Testis (tissue), 3 donors: ENCODE measurements around the gene THADA. TPM values are rescaled to one million over a fixed set of nuclear protein-coding genes. Genes with fewer than 3 reads are reported as not detected.
A peak's percentile ranks its signal among the peaks of the same experiment; 100 is the strongest.

Experiments used
- DNase-seq: peaks from one replicate; pipeline ENCODE4 v3.0.0-alpha.2; 2019
- H3K27ac ChIP-seq, 2 donors: fragments of 200-600 bp; sonication (generic); one replicate each; pipeline ENCODE4 v1.5.1; 2019
- H3K27me3 ChIP-seq: fragments of 200-600 bp; sonication (generic); one replicate; pipeline ENCODE4 v1.5.1; 2019
- H3K36me3 ChIP-seq: fragments of 200-600 bp; sonication (generic); one replicate; pipeline ENCODE4 v1.5.1; 2017; ENCODE audit warnings: low read depth; ENCODE audit errors: missing control alignments
- H3K4me1 ChIP-seq: fragments of 200-600 bp; sonication (generic); one replicate; pipeline ENCODE4 v1.5.1; 2019
- H3K4me3 ChIP-seq, 2 donors: fragments of 200-600 bp; sonication (generic); one replicate each; pipeline ENCODE4 v1.5.1; 2017 to 2019
- H3K9me3 ChIP-seq: fragments of 200-600 bp; sonication (generic); one replicate; pipeline ENCODE4 v1.5.1; 2017
- POLR2A ChIP-seq: fragments of 450-650 bp; IDR thresholded peaks from one replicate; pipeline ENCODE4 v1.6.1; 2017; ENCODE audit warnings: antibody characterized with exemption, mild to moderate bottlenecking, moderate library complexity
- WGBS, 2 donors: methylation state at CpG; one replicate each; pipeline ENCODE4 v1.1.5; 2018; 5-methylcytosine and 5-hydroxymethylcytosine counted together
- intact Hi-C: fragments of 100-400 bp; cut with DNase I; formaldehyde crosslinking; loops from one replicate; pipeline ENCODE4 v1.15.1; 2023; ENCODE audit warnings: low total_unique reads
- polyA plus RNA-seq: library from polyadenylated mRNA; stranded (reverse); fragments of 350-450 nt; fragmentation: Illumina TruSeq; extraction: RNeasy Lipid Tissue Mini Kit (QIAGEN cat#74804); gene quantifications from one replicate; pipeline ENCODE4 v1.2.3, GENCODE V29; 2014; ENCODE audit warnings: low read depth, low replicate concordance; ENCODE audit not compliant: insufficient read depth
- total RNA-seq, 2 donors: library from RNA; depleted of rRNA; stranded (reverse); fragments of >200 nt; gene quantifications; one replicate each; pipeline ENCODE4 v1.2.3, GENCODE V29; 2016
- TF ChIP-seq, protein P1 (sequence below), 3 experiments: fragments of 450-650 bp in 2 of 3; fragments of 200-600 bp in 1 of 3; sonication (generic) in 1 of 3; IDR thresholded peaks; one replicate each; pipeline ENCODE4 v1.5.1; 2016 to 2019; ENCODE audit warnings: antibody characterized with exemption in 3 of 3, mild to moderate bottlenecking in 2 of 3, moderate library complexity in 1 of 3

Gene THADA
- total and polyA plus RNA-seq, 3 donors from 2014 or later, result 29.5 to 43.9 (median 39.5) TPM

DNA sequence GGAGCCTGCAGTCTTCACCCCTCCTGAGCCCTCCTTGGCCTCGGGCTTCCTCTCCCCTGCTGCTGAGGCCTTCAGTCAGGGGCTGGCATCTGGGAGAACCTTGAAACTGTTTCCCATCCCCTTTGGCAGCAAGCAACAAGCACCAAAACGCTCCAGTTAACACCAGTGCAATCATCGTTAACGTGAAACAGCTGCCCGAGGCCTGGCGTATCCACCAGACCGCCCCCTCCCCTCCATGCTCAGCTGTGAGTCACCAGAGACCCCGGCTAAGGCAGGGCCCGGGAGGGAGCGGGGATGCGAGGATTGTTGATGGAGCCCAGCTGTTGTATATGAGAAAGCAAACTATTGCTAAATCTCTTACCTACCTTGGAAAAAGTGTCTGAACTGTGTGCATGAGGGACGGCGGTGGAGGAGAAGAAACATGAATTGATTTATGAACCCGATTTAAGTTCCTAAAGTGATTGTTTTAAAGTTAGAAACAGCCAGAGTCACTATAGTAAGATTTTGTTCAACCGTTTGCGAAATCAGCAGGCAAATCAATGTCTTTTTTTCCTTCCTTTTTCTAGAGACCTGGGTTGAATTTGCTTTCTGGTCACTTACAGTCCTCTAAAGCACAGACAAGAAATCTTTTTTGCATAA lies 374.6 kb downstream of the THADA start:
- H3K4me1 ChIP-seq, result peaks cover 43% of the 10 kb centered on the region

DNA sequence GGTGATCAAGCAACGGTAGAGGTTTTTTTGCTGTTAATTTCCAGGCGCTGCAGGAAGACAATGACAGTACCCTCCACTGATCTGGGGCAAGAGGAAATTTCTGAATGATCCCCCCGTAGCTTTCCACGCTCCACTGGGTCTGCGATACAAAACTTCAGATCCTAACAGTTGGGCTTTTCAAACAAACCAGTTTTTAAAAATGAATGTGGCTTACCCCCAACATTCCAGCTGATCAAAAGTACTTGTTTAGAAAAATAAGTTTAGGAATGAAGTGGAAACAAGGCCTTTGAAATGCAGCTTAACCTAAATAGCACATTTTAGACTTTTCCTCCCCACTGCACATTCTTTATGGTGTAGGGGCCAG lies 375.1 kb downstream of the THADA start:
- H3K36me3 ChIP-seq, result no peaks in the 10 kb centered on the region
- H3K27ac ChIP-seq, result peak overlapping the region; percentile 92 to 100
- 24 to 32% methylated on average over 5 of the region's 5 CpGs for WGBS, 2 donors
- no peak for DNase-seq
- no peaks in the 10 kb centered on the region for H3K27me3 ChIP-seq
- no peaks in the 10 kb centered on the region for H3K9me3 ChIP-seq
- peak overlapping the region in 1 of 2 donors; percentile 84 for H3K4me3 ChIP-seq
- intact Hi-C loops, result loop anchor here (5.0 to 10.0 kb wide), 3 partner anchors 198 to 376 kb away; no protein-coding TSS in a partner anchor
- peaks cover 43% of the 10 kb centered on the region for H3K4me1 ChIP-seq
- TF ChIP-seq, protein P1, sequence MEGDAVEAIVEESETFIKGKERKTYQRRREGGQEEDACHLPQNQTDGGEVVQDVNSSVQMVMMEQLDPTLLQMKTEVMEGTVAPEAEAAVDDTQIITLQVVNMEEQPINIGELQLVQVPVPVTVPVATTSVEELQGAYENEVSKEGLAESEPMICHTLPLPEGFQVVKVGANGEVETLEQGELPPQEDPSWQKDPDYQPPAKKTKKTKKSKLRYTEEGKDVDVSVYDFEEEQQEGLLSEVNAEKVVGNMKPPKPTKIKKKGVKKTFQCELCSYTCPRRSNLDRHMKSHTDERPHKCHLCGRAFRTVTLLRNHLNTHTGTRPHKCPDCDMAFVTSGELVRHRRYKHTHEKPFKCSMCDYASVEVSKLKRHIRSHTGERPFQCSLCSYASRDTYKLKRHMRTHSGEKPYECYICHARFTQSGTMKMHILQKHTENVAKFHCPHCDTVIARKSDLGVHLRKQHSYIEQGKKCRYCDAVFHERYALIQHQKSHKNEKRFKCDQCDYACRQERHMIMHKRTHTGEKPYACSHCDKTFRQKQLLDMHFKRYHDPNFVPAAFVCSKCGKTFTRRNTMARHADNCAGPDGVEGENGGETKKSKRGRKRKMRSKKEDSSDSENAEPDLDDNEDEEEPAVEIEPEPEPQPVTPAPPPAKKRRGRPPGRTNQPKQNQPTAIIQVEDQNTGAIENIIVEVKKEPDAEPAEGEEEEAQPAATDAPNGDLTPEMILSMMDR (IDR thresholded peaks at IDR 0.05), result no peak
- no peak for TF ChIP-seq POLR2A

More for the DNA sequence above, 374.6 kb downstream of the THADA start:
- peak overlapping the region in 1 of 2 donors; percentile 84 for H3K4me3 ChIP-seq
- DNase-seq, result peak; percentile 55
- WGBS, 2 donors, result 15 to 29% methylated on average over 10 to 16 of the region's 16 CpGs
- H3K36me3 ChIP-seq, result no peaks in the 10 kb centered on the region
- H3K27me3 ChIP-seq, result no peaks in the 10 kb centered on the region
- intact Hi-C loops, result loop anchor here (5.0 to 10.0 kb wide), 3 partner anchors 199 to 376 kb away; no protein-coding TSS in a partner anchor
- TF ChIP-seq, protein P1 (IDR thresholded peaks at IDR 0.05), result no peak
- TF ChIP-seq POLR2A, result no peak
- H3K27ac ChIP-seq, result peak overlapping the region; percentile 92 to 100
- H3K9me3 ChIP-seq, result no peaks in the 10 kb centered on the region

DNA sequence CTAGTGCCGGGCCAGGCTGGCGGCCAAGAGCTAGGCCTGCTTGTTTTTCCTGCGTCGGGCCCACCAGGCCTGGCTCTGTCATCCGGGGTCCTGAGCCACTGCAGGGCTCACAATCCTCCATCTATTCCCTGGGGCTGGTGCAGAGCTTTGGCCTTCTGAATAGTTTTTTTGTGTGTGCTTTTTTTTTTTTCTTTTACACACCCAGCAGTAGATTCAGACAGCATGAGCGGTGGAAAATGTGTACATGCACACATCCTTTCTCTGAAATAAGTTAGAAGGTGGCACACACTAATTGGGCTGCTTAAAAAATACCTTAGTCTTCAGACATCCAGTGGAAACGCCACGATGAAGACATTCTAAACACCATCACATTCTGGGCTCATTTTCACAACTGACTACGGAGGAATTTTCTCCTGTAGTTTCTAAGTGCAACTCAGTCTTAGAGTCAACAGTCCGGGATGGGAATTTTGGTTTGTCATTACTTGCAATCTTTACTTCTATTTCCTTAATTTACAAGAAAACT lies 375.5 kb downstream of the THADA start:
- DNase-seq, result no peak
- H3K9me3 ChIP-seq, result no peaks in the 10 kb centered on the region
- H3K36me3 ChIP-seq, result no peaks in the 10 kb centered on the region
- TF ChIP-seq POLR2A, result no peak
- TF ChIP-seq, protein P1 (IDR thresholded peaks at IDR 0.05), result no peak
- 8% methylated on average over 8 to 10 of the region's 10 CpGs for WGBS, 2 donors
- peak overlapping the region; percentile 92 to 100 for H3K27ac ChIP-seq
- no peaks in the 10 kb centered on the region for H3K27me3 ChIP-seq
- peak overlapping the region; percentile 53 to 66 for H3K4me3 ChIP-seq
- peaks cover 43% of the 10 kb centered on the region for H3K4me1 ChIP-seq
- intact Hi-C loops, result loop anchor here (5.0 to 10.0 kb wide), 3 partner anchors 198 to 375 kb away; no protein-coding TSS in a partner anchor

DNA sequence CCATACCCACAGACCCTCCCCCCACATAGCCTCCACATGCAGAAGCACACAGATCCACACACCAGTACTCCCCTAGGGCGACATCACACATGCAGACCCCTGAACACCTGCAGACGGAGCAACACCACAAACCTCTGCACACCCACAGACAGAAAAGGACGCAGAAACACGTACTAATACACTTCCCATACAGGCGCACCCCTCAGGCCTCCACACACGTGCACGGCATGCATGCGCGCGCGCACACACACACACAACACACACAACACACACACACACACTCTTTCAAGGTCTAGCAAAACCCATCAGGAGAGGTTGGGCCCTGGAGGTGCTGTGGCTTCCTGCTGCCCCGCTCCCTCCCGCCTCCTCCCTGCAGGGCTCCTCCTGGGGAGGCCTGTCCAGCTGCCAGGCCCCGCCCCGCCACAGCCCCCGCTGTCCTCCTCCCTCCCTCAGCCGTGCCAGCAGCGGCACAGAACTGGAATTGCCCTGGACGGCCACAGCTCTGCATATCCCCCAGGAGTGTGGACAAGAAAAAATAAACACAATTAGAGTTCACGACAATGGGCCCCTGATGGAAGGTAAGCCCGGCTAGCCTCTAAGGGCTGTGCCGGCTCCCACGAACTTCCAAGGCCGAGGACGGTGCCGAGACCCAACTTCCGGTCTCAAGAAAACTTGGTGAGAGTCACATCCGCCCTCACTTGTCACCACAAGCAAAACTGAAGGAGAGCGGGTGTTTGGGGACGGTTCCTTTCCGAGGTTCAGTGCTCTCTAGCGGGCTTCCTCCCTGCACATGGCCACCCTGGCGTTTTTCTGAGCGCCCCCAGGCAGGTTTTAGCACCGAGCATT lies 376.2 kb downstream of the THADA start:
- H3K36me3 ChIP-seq, result no peaks in the 10 kb centered on the region
- TF ChIP-seq, protein P1 (IDR thresholded peaks at IDR 0.05), result no peak
- TF ChIP-seq POLR2A, result no peak
- H3K4me3 ChIP-seq, result peak overlapping the region; percentile 53 to 66
- no peaks in the 10 kb centered on the region for H3K9me3 ChIP-seq
- H3K27me3 ChIP-seq, result no peaks in the 10 kb centered on the region
- H3K27ac ChIP-seq, result peak overlapping the region; percentile 92 to 100
- WGBS, 2 donors, result 1 to 2% methylated on average over 25 to 35 of the region's 35 CpGs
- DNase-seq, result peak; percentile 89
- peaks cover 43% of the 10 kb centered on the region for H3K4me1 ChIP-seq
- intact Hi-C loops, result loop anchor here (5.0 to 10.0 kb wide), 3 partner anchors 197 to 375 kb away; no protein-coding TSS in a partner anchor
